ENCODE data around the gene CLCF1. TPM values are rescaled to one million over a fixed set of nuclear protein-coding genes. Genes with fewer than 3 reads are reported as not detected.

Gene CLCF1
- polyA plus RNA-seq, 1 of the 3 experiments (the other 2 are of a cell fraction), result 27.0 TPM

- Histone ChIP-seq H3F3A (replicated peaks; ENCODE audit: insufficient read depth) (peaks cover 5% of the 10 kb centered on the region), H3K9ac (peak within 1 kb of the TSS; percentile 95), H3K4me3 (ENCODE audit: low read depth in 2 of 2, low read length in 1 of 2) (peak within 1 kb of the TSS; percentile 85 to 89), H3K36me3 (replicated peaks in 1 of 2; ENCODE audit: control insufficient read depth in 1 of 2, insufficient read depth in 2 of 2, low read length in 1 of 2) (peaks cover 8 to 22% of the 10 kb centered on the region in 2 experiments), H3K27ac (ENCODE audit: low read depth in 2 of 2, low read length in 1 of 2) (peak within 1 kb of the TSS; percentile 81 to 91), H2AFZ (ENCODE audit: low read depth) (peak within 1 kb of the TSS; percentile 83), H3K4me2 (peak within 1 kb of the TSS; percentile 98), H3K9me2 (no peaks in the 10 kb centered on the region), H3K9me3 (no peaks in the 10 kb centered on the region), H4K20me1 (ENCODE audit: insufficient read depth) (peaks cover 14% of the 10 kb centered on the region), H3K4me1 (ENCODE audit: control insufficient read depth in 1 of 2, insufficient read depth in 2 of 2, low read depth in 1 of 2, low read length in 1 of 2) (peaks cover 9 to 17% of the 10 kb centered on the region in 2 experiments; a peak in 2 of 4 replicates), H3K79me2 (ENCODE audit: insufficient read depth) (peaks cover 25% of the 10 kb centered on the region), H3K27me3 (ENCODE audit: insufficient read depth) (no peaks in the 10 kb centered on the region)
- WGBS (ENCODE audit: low lambda C conversion rate), result under 1% methylated on average over 23 of the region's 73 CpGs
- ChIA-PET CTCF (interaction anchor here (0.6 to 4.1 kb wide), 23 partner anchors 10 to 171 kb away, joined by 3 to 32 read pairs (median 5); partner anchors contain the start of genes PITPNM1, RAD9A, RPS6KB2 and TMEM134), POLR2A (interaction anchor here (0.7 to 2.2 kb wide), 11 partner anchors 10 to 182 kb away, joined by 3 to 32 read pairs (median 4); partner anchors contain the start of genes CDK2AP2, GSTP1, POLD4 and RAD9A)
- DNase-seq, result peak; percentile 100
- TF ChIP-seq CHD2 (IDR thresholded peaks at IDR 0.05; ENCODE audit: low read length, partially characterized antibody) (no peak), CTCF (IDR thresholded peaks at IDR 0.05) (peak; percentile 27; the same call in 1 of the 2 replicates), SIN3A (IDR thresholded peaks at IDR 0.05; ENCODE audit: borderline replicate concordance, low read depth, low read length) (no peak), NRF1 (IDR thresholded peaks at IDR 0.05; ENCODE audit: low read depth, low read length) (no peak), MAX (IDR thresholded peaks at IDR 0.05; ENCODE audit: low read depth) (0 out of 2 replicates have a peak, but pooled peaks have one; percentile 45), SMC3 (IDR thresholded peaks at IDR 0.05; ENCODE audit: low read depth, low read length) (no peak), IRF3 (IDR thresholded peaks at IDR 0.05; ENCODE audit: low read depth, low read length) (no peak), POLR2AphosphoS5 (IDR thresholded peaks at IDR 0.05; ENCODE audit: low read depth, low read length) (peak; percentile 77), RAD21 (IDR thresholded peaks at IDR 0.05; ENCODE audit: low read length) (peak; percentile 22), REST (IDR thresholded peaks at IDR 0.05; ENCODE audit: low read depth, low read length) (no peak), EZH2phosphoT487 (IDR thresholded peaks at IDR 0.05; ENCODE audit: borderline replicate concordance, low read depth) (no peak), FOXJ3 (CRISPR knock-in tag; IDR thresholded peaks at IDR 0.05) (no peak), NFIC (IDR thresholded peaks at IDR 0.05; ENCODE audit: borderline replicate concordance) (no peak), FOSL2 (IDR thresholded peaks at IDR 0.05; ENCODE audit: borderline replicate concordance, low read depth) (no peak), EP300 (IDR thresholded peaks at IDR 0.05; ENCODE audit: borderline replicate concordance in 1 of 2, low read depth in 1 of 2, low read length in 1 of 2) (no peak), MXI1 (IDR thresholded peaks at IDR 0.05; ENCODE audit: low read depth, low read length) (peak; percentile 41; the same call in 1 of the 2 replicates), USF2 (IDR thresholded peaks at IDR 0.05; ENCODE audit: borderline replicate concordance, low read depth, low read length) (no peak), TCF12 (IDR thresholded peaks at IDR 0.05) (no peak; the same call in 1 of the 2 replicates), JUND (IDR thresholded peaks at IDR 0.05) (no peak), FOXM1 (IDR thresholded peaks at IDR 0.05; ENCODE audit: low read depth) (0 out of 2 replicates have a peak, but pooled peaks have one; percentile 6), GABPA (IDR thresholded peaks at IDR 0.05; ENCODE audit: low read depth) (peak; percentile 61; the same call in 1 of the 2 replicates), PBX3 (IDR thresholded peaks at IDR 0.05) (0 out of 2 replicates have a peak, but pooled peaks have one; percentile 3)
Measured at GRCh38 chr11:67401495-67402191, 28.2 kb upstream of the CLCF1 start, which contains the start of gene PPP1CA. TSS of gene PPP1CA (minus strand) at chr11:67401858. CDS start at chr11:67401782, 76 bp downstream.
